C4-2B (cell line): Measurements from ENCODE around the gene COG8.

Experiments
- H3K27ac ChIP-seq: fragments of 450-650 bp; 2 replicates; pipeline ENCODE4 v1.5.1; 2017
- ZFX ChIP-seq: fragments of 450-650 bp; IDR thresholded peaks from 2 replicates; pipeline ENCODE4 v1.6.1; 2017
- TF ChIP-seq, protein P1 (sequence below): fragments of 450-650 bp; conservative IDR thresholded peaks from 2 replicates; pipeline ENCODE4 v1.5.1; 2017; ENCODE audit warnings: mild to moderate bottlenecking

Gene COG8

DNA sequence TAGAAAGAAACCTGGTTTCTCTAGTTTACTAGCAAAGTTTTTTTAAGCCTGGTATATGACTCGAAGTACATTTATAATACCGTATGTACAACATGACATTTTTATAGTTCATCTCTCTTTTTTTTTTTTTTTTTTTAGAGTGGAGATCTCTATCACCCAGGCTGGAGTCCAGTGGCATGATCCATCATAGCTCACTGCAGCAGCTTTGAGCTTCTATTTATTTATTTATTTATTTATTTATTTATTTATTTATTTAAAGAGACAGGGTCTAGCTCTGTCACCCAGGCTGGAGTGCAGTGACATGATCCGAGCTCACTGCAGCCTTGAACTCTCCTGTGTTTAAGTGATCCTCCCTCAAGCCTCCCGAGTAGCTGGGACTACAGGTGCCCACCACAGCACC lies 54.1 kb downstream of the COG8 start:
- TF ChIP-seq ZFX = no peak
- TF ChIP-seq, protein P1, sequence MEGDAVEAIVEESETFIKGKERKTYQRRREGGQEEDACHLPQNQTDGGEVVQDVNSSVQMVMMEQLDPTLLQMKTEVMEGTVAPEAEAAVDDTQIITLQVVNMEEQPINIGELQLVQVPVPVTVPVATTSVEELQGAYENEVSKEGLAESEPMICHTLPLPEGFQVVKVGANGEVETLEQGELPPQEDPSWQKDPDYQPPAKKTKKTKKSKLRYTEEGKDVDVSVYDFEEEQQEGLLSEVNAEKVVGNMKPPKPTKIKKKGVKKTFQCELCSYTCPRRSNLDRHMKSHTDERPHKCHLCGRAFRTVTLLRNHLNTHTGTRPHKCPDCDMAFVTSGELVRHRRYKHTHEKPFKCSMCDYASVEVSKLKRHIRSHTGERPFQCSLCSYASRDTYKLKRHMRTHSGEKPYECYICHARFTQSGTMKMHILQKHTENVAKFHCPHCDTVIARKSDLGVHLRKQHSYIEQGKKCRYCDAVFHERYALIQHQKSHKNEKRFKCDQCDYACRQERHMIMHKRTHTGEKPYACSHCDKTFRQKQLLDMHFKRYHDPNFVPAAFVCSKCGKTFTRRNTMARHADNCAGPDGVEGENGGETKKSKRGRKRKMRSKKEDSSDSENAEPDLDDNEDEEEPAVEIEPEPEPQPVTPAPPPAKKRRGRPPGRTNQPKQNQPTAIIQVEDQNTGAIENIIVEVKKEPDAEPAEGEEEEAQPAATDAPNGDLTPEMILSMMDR = no peak
- no peak overlapping the region for H3K27ac ChIP-seq

DNA sequence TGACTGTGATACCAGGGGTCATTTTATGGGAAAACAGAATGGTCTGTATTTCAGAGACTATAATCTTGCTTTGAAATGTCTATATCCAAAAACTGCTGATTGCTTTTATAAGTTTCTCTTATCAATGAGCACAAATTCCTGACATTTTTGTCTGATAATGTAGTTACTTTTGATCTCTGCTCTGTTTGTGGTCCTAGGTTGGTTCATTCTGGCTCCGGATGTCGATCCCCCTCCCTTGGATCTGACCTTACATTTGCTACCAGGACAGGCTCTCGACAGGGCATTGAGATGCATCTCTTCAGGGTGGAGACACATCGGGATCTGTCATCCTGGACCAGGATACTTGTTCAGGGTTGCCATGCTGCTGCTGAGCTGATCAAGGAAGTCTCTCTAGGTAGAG lies 55.5 kb downstream of the COG8 start:
- no peak for TF ChIP-seq ZFX
- TF ChIP-seq, protein P1 = no peak

DNA sequence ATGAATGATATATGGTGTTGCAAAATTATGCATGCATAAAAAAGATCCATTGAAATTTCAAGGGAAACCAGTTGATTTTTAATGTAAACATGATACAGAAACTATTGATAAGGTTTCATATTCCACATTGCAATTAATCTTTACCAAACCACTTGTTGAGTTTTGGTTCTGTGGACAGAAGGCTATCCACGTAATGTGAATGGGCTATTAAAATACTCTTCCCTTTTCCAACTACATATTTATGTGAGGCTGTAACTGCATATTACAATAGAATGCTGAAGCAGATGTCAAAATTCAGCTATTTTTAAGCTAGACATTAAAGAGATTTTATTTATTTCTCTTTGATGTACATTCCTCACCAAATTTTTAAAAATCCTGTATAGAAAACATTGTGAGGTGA lies 62.0 kb downstream of the COG8 start:
- H3K27ac ChIP-seq = no peak overlapping the region
- TF ChIP-seq, protein P1 = no peak
- TF ChIP-seq ZFX = no peak

More for the DNA sequence above, 55.5 kb downstream of the COG8 start:
- H3K27ac ChIP-seq = no peak overlapping the region
